GM10248 (cell line): ENCODE measurements around the gene C11orf68.
"Not testable (repeated sequence)": the region's sequence is repeated elsewhere in the genome, so short reads cannot be mapped to it uniquely, and the experiment has no call there.

ENCODE experiments used
- CTCF ChIA-PET: fragments of 300-600 bp; sonication (Branson Sonifier 250); formaldehyde crosslinking; extraction: SDS; loops from one replicate; lab custom pipeline; 2021; ENCODE audit warnings: antibody characterized with exemption; lab: Yijun Ruan, JAX
- POLR2A ChIA-PET: fragments of 350-650 bp; sonication (Branson Sonifier 250); formaldehyde crosslinking; extraction: SDS; loops from one replicate; lab custom pipeline; 2020; ENCODE audit warnings: antibody characterized with exemption; lab: Yijun Ruan, JAX
- DNase-seq: peaks from one replicate; pipeline ENCODE4 v3.0.0; 2012; ENCODE audit errors: extremely low spot score
- TF ChIP-seq, protein P1 (sequence below): IDR thresholded peaks from 2 replicates; pipeline ENCODE4 v1.5.1; 2012; ENCODE audit warnings: mild to moderate bottlenecking, low read depth; ENCODE audit errors: extremely low read depth, missing control alignments, control extremely low read depth

Gene C11orf68

DNA sequence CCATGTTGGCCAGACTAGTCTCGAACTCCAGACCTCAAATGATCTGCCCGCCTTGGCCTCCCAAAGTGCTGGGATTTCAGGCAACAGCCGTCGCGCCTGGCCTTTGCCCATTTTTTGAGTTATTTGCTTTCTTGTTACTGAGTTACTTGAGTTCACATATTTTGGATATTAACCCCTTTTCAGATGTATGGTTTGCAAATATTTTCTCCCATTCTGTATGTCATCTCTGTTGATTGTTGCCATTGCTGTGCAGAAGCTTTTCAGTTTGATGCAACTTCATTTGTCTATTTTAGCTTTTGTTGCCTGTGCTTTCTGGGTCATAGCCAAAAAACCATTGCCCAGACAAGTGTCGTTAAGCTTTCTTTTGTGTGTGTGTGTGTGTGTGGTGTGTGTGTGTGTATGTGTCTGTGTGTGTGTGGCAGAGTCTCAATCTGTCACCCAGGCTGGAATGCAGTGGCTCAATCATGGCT, 33.2 kb upstream of the C11orf68 start:
- CTCF ChIA-PET = interaction anchor here (1.2 to 2.2 kb wide), 4 partner anchors 14 to 67 kb away, joined by 3 to 5 read pairs (median 4); partner anchors contain the start of genes CCDC85B and FIBP
- POLR2A ChIA-PET = no interaction called here

GRCh38 chr11:65951641-65952040, 32.8 kb upstream of the C11orf68 start:
- DNase-seq, POLR2A ChIA-PET: not testable (repeated sequence)
- CTCF ChIA-PET = interaction anchor here (1.0 to 2.2 kb wide), 4 partner anchors 29 to 67 kb away, joined by 4 to 5 read pairs (median 4); partner anchors contain the start of genes CCDC85B and FIBP

More for the DNA sequence above, 33.2 kb upstream of the C11orf68 start:
- no peak for DNase-seq
- TF ChIP-seq, protein P1, sequence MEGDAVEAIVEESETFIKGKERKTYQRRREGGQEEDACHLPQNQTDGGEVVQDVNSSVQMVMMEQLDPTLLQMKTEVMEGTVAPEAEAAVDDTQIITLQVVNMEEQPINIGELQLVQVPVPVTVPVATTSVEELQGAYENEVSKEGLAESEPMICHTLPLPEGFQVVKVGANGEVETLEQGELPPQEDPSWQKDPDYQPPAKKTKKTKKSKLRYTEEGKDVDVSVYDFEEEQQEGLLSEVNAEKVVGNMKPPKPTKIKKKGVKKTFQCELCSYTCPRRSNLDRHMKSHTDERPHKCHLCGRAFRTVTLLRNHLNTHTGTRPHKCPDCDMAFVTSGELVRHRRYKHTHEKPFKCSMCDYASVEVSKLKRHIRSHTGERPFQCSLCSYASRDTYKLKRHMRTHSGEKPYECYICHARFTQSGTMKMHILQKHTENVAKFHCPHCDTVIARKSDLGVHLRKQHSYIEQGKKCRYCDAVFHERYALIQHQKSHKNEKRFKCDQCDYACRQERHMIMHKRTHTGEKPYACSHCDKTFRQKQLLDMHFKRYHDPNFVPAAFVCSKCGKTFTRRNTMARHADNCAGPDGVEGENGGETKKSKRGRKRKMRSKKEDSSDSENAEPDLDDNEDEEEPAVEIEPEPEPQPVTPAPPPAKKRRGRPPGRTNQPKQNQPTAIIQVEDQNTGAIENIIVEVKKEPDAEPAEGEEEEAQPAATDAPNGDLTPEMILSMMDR = no peak

DNA sequence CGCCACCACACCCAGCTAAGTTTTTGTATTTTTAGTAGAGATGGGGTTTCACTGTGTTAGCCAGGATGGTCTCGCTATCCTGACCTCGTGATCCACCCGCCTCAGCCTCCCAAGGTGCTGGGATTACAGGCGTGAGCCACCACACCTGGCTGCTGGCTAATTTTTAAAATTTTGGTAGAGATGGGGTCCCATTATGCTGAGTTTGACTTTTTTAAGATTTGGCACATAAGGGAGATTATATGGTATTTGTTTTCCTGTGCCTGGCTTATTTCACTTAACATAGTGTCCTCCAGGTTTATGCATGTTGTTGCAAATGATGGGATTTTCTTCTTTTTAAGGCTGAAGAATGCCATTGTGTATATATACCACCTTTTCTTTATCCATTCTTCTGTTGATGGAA, 31.8 kb upstream of the C11orf68 start:
- POLR2A ChIA-PET, DNase-seq: not testable (repeated sequence)
- CTCF ChIA-PET = interaction anchor here (1.0 to 2.2 kb wide), 3 partner anchors 28 to 66 kb away, joined by 4 to 5 read pairs (median 4); partner anchors contain the start of gene FIBP

GRCh38 chr11:65947603-65948125, 28.8 kb upstream of the C11orf68 start:
- CTCF ChIA-PET = interaction anchor here (1.0 to 2.0 kb wide), 6 partner anchors 10 to 63 kb away, joined by 3 to 7 read pairs (median 3); partner anchors contain the start of gene FIBP
- TF ChIP-seq, protein P1 = no peak
- POLR2A ChIA-PET = no interaction called here

GRCh38 chr11:65947133-65947532, 28.3 kb upstream of the C11orf68 start:
- no peak for DNase-seq
- TF ChIP-seq, protein P1 = no peak
- POLR2A ChIA-PET = no interaction called here
- CTCF ChIA-PET = interaction anchor here (0.9 to 1.5 kb wide), 5 partner anchors 10 to 167 kb away, joined by 3 to 7 read pairs (median 3); partner anchors contain the start of gene FIBP

More at GRCh38 chr11:65947603-65948125, 28.8 kb upstream of the C11orf68 start:
- no peak for DNase-seq

DNA sequence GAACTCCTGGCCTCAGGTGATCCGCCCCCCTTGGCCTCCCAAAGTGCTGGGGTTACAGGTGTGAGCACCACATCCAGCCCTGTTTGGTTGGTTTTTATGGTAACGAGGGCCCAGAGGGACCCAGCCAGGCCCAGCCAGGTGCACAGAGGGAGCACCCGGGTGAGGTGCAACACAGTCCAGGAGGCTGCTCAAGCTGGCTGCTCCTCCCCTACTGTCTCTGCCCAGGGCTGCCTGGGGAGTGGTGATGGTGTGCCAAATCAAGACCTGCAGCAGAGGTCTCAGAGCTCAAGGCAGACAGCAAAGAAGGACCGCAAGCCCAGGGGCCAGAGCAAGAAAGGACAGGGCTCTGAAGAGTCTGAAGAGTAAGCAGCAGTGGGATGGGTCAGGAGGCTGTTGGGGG, 27.8 kb upstream of the C11orf68 start:
- TF ChIP-seq, protein P1 = no peak
- ChIA-PET CTCF (interaction anchor here (0.9 to 1.5 kb wide), 3 partner anchors 10 to 167 kb away, joined by 3 to 7 read pairs (median 3); partner anchors contain the start of gene FIBP), POLR2A (no interaction called here)
- no peak for DNase-seq

DNA sequence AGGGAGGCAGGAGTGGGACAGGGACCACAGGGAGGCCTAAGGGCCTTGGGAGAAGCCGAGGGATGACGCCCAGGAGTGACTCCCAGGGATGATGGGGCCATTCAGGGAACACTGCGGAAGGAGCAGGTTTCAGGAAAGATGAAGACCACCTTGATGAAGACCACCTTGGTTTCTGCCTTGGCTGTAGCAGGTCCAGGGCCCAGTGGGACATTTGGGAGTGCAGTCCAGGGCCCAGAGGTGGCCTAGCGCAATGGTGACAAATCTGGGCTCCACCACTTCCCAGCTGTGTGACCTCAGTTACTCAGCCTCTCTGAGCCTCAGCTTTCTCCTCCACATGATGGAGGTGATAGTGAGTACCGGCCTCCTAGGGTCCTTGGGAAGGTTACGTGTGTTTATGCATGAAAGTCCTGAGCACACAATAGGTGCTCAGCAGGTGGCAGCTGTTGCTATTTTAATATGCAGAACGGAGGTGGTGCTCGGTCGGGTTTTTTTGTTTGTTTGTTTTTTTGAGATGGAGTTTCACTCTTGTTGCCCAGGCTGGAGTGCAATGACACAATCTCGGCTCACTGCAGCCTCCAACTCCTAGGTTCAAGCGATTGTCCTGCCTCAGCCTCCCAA, 27.2 kb upstream of the C11orf68 start:
- POLR2A ChIA-PET = no interaction called here

More for the DNA sequence above, 27.2 kb upstream of the C11orf68 start:
- CTCF ChIA-PET = interaction anchor here (0.9 to 1.5 kb wide), 2 partner anchors 58 to 166 kb away, joined by 3 to 7 read pairs; partner anchors contain the start of gene FIBP
- TF ChIP-seq, protein P1 = no peak
- no peak for DNase-seq
